A673 (cell line): ENCODE measurements around the gene LDB3.

Source experiments
- EZH2 ChIP-seq: fragments of 200-600 bp; sonication (generic); IDR thresholded peaks from 2 replicates; pipeline ENCODE4 v1.6.1; 2017; ENCODE audit warnings: borderline replicate concordance, low read depth, mild to moderate bottlenecking, mixed read lengths, antibody characterized with exemption, low read length; ENCODE audit not compliant: poor library complexity, severe bottlenecking
- TF ChIP-seq, protein P1 (sequence below): fragments of 300-800, 200-600 bp; sonication (generic); conservative IDR thresholded peaks from 2 replicates; pipeline ENCODE4 v1.5.1; 2017; ENCODE audit warnings: low read depth, mild to moderate bottlenecking, antibody characterized with exemption, low read length, moderate library complexity, mixed read lengths

DNA sequence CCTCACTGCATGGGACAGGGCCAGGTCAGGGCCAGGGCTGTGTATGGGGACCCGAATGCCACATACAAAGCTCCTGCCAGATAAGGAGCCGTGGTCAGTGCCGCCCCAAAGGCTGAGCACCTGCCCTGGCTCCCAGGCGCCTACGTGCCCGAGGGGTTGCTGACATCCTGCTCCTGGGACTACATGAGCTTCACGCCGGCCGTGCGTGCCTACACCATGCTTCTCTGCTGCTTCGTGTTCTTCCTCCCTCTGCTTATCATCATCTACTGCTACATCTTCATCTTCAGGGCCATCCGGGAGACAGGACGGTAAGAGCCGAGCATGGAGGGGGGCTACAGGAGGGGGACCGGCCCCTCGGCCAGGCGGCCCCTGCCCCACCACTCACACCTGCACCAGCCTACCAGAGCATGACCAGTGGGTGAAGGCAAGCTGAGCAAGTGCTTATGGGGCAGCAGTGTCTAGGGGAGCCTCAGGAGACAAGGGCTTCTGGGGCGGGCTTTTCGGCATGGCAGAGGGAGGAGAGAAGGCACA is 9.1 kb upstream of the LDB3 start:
- TF ChIP-seq, protein P1, sequence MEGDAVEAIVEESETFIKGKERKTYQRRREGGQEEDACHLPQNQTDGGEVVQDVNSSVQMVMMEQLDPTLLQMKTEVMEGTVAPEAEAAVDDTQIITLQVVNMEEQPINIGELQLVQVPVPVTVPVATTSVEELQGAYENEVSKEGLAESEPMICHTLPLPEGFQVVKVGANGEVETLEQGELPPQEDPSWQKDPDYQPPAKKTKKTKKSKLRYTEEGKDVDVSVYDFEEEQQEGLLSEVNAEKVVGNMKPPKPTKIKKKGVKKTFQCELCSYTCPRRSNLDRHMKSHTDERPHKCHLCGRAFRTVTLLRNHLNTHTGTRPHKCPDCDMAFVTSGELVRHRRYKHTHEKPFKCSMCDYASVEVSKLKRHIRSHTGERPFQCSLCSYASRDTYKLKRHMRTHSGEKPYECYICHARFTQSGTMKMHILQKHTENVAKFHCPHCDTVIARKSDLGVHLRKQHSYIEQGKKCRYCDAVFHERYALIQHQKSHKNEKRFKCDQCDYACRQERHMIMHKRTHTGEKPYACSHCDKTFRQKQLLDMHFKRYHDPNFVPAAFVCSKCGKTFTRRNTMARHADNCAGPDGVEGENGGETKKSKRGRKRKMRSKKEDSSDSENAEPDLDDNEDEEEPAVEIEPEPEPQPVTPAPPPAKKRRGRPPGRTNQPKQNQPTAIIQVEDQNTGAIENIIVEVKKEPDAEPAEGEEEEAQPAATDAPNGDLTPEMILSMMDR: no peak
- TF ChIP-seq EZH2: no peak
